Coronary artery (tissue), 2 donors: Measurements from ENCODE around the gene ADCY6.

Experiments used
- DNase-seq: peaks from one replicate; pipeline ENCODE4 v3.0.0-alpha.2; 2017; ENCODE audit warnings: low spot score
- H3K27ac ChIP-seq, 2 donors: fragments of 200-600 bp; sonication (generic); one replicate each; pipeline ENCODE4 v1.5.1; 2016 to 2019
- H3K4me3 ChIP-seq: fragments of 200-600 bp; sonication (generic); 2 replicates; pipeline ENCODE4 v1.5.1; 2016; ENCODE audit warnings: mild to moderate bottlenecking, moderate library complexity
- CTCF ChIP-seq: fragments of 200-600 bp; sonication (generic); IDR thresholded peaks from one replicate; pipeline ENCODE4 v1.5.1; 2019; ENCODE audit warnings: antibody characterized with exemption

The ADCY6 gene

GRCh38 chr12:48807981-48808380 is 19.1 kb upstream of the ADCY6 start:
- no peak overlapping the region for H3K27ac ChIP-seq
- H3K4me3 ChIP-seq, result no peak overlapping the region
- no peak for TF ChIP-seq CTCF
- no peak for DNase-seq

GRCh38 chr12:48803675-48804074 is 14.8 kb upstream of the ADCY6 start:
- DNase-seq, result no peak
- no peak overlapping the region for H3K4me3 ChIP-seq
- H3K27ac ChIP-seq, result no peak overlapping the region
- TF ChIP-seq CTCF, result no peak

DNA sequence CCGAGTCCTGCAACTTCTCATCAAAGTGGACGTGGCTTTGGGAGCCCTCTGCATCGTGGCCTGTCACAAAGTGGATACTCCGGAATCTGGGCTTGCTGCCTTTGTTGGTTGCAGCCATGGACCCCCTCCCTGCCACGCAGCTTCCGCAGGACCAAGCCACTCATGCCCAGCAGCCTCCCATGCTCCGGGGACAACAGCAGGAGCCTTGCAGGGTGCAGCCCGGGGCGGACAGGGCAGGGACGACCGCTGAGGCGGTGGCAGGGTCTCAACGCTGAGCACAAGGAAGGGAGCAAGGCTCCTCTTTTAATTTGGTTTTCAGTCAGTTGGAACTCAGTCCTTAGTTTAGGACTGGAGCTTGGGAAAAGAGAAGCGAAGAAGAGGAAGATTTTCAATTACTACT is 12.1 kb upstream of the ADCY6 start:
- DNase-seq, result no peak
- Histone ChIP-seq H3K27ac (no peak overlapping the region), H3K4me3 (no peak overlapping the region)
- no peak for TF ChIP-seq CTCF

GRCh38 chr12:48800457-48800856 is 11.6 kb upstream of the ADCY6 start:
- DNase-seq, result no peak
- H3K4me3 ChIP-seq, result no peak overlapping the region
- no peak overlapping the region for H3K27ac ChIP-seq
- TF ChIP-seq CTCF, result no peak

- Histone ChIP-seq H3K4me3 (no peak overlapping the region), H3K27ac (no peak overlapping the region)
- DNase-seq, result no peak
- TF ChIP-seq CTCF, result no peak
These were observed 8.1 kb upstream of the ADCY6 start for GRCh38 chr12:48796976-48797375.

GRCh38 chr12:48795550-48796455 is 6.9 kb upstream of the ADCY6 start:
- Histone ChIP-seq H3K27ac (no peak overlapping the region), H3K4me3 (no peak overlapping the region)
- DNase-seq, result no peak
- TF ChIP-seq CTCF, result peak; percentile 85

DNA sequence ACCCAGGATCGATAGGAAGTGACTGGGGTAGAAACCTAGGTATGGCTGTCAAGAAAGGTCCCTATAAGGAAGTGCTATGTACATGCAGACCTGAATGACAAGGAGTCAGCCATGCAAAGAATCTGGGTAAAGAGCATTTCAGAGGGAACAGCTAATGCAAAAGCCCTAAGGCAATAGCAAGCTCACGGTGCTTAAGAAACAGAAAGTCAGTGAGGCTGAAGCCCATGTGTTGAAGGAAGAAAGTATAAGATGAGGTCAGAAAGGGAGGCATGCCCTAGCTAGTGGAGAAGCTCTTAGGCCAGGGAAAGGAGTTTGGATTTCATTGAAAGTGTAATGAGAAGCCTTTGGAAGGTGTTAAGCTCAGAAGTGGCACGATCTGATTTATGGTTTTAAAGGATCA is 6.0 kb upstream of the ADCY6 start:
- TF ChIP-seq CTCF, result no peak

More for the DNA sequence above, 6.0 kb upstream of the ADCY6 start:
- no peak for DNase-seq
- Histone ChIP-seq H3K4me3 (no peak overlapping the region), H3K27ac (no peak overlapping the region)
